ENCODE results near the gene POPDC2.

DNA sequence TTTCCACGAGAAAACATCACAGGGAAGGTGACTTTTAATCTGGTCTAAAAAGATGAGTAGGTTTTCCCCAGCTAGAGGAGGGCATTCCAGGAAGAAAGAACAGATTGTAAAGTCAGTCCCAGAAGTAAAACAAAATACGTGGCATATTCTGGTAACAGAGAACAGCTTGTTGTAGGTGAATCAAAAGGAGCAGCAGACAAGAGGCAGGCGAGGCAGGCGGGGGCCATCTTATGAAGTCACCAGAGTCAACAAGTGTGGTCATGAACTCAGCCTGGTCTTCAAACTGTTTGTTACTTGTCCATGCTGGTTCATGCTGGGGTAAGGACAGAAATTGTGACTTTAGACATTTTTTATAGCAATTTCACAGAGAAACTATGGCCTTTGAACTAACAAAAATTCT is 4.0 kb upstream of the POPDC2 start:
- TF ChIP-seq POLR2A (IDR thresholded peaks at IDR 0.05), result no peak
- no peak for TF ChIP-seq CTCF (IDR thresholded peaks at IDR 0.05)
